Kasumi-1 (cell line): ENCODE data around the gene SAC3D1.

Experiments used
- DNase-seq, 2 experiments: peaks; one replicate each; lab custom pipeline; 2025; lab: John Stamatoyannopoulos, UW

SAC3D1 gene

DNA sequence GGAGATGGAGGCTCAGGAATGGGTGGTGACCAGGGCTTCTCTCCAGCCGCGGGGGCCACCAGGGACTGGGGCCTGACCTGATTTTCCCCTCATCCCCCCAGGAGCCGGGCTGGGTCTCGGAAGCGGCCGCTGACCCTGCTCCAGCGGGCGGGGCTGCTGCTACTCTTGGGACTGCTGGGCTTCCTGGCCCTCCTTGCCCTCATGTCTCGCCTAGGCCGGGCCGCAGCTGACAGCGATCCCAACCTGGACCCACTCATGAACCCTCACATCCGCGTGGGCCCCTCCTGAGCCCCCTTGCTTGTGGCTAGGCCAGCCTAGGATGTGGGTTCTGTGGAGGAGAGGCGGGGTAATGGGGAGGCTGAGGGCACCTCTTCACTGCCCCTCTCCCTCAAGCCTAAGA is 46.8 kb downstream of the SAC3D1 start:
- no peak for DNase-seq

- no peak for DNase-seq
Observed at GRCh38 chr11:65089621-65090020, 48.6 kb downstream of the SAC3D1 start.

DNA sequence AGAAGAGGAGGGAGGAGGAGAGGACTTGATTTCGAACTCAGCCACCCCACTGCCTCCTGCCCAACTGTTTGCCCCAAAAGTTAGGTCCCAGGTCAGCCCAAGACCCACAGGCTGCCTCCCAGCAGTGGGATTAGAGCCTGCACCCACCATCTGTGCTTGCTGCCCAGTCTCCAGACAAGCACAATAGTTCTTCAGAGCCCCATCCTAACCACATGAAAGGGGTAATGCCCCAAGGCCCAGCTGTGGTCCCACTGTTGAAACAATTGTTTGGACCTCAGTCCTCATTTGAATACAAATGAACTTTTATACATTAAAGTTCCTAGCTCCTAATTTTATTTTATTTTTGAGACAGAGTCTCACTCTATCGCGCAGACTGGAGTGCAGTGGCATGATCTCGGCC is 49.6 kb downstream of the SAC3D1 start:
- DNase-seq: no peak
